Measurements from ENCODE around the gene NDUFS6.
"Not testable (repeated sequence)": the region's sequence is repeated elsewhere in the genome, so short reads cannot be mapped to it uniquely, and the experiment has no call there.

Gene NDUFS6

GRCh38 chr5:1799110-1799601 lies 2.1 kb upstream of the NDUFS6 start:
- no peak for DNase-seq

DNA sequence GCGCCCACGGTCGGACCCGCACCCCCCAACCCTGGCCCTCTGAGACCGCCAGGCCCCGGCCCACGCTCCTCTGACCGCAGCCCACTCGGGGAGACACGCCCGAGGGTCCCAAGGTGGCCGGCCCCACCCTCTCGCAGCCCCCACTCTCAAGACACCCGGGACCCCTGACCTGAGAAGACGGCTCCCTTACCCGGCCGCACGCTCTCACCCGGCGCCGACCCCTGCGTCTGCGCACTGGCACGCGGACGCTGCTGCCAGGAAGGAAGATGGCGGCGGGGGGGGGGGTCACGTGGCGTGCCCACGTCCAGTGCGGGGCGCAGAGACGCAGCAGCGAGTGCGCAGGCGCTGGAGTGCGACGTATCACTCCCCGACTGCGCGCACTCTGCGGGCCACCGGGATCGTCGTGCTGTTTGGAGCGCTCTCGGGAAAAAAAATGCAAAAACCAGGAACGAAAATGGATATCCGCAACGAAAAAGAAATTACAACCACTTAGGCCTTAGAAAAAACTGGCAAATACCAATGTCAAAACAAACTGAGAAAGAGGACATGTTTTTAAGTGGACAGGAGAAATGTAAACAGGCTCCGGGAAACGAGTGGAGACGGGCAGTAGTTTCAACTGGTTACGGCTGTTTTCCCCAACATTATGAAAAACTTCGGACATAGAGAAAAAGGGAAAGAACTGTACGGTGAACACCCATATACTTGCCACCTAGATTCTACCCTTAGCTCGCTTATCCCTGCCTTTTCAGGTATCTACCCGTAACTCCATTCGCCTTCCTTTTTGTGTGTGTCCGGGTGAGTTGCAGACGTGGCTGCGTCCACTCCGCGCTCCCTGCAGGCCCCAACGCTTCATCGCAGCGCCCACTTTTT lies 1.4 kb upstream of the NDUFS6 start, which contains the start of gene MRPL36:
Gene MRPL36 (minus strand): TSS at position 236 of the 870 bp plus-strand sequence. CDS start 902 bp downstream, outside the sequence.
- peak; percentile 87 to 89 for DNase-seq

DNA sequence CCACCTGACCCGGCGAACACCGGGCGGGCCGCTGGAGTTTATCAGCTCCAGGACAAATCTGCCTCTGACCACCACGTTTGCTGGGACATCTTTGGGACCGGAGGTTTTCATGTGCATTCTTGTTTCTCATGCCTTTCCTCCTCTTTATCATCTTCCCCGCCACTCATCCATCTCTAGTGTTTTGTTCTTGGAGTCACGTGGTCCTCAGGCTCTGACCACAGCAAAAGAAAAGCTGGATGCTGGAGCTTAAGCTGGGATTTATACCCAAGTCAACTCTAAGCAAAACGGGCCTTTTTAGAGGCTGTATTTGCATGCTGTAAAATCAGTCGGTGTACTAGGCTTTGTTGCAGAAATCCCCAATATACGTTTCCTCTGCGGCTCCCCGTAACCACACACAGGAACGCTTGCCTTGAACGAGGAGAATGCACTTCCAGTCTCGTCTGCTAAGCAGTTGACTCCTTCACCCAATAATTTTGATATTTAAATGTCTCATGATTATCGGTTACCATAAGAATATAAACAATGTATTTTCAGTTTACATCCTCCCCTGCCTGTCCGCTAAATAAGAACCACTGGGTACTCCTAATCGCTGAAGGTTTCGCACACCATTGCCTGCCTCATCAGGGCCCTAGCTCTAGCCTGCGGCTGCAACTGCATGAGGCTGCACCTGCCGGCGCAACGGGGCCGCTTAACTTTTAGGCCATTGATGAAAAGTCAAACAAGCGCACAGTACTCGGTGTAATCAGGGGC lies 560 bp upstream of the NDUFS6 start:
- no peak for DNase-seq

GRCh38 chr5:1801967-1802295 lies 724 bp downstream of the NDUFS6 start:
- no peak for DNase-seq

DNA sequence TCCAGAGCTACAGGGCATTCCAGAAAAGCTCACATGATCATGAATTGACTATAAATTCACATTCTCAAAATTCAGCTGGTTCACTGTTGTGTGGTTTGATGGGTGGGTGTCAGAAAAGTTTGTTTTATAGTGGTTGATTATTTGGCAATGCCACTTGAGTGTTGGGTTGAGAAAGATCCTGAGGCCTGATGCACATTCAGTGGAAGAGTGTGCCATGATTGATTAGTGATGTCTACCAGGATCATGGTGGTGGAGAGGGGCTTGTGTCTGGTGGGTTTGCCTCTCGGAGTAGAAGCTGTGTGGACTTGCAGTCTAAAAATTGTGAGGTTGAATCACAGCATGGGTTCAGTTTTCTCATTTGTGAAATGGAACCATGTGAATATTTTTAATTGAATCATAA lies 2.0 kb downstream of the NDUFS6 start:
- DNase-seq = no peak

DNA sequence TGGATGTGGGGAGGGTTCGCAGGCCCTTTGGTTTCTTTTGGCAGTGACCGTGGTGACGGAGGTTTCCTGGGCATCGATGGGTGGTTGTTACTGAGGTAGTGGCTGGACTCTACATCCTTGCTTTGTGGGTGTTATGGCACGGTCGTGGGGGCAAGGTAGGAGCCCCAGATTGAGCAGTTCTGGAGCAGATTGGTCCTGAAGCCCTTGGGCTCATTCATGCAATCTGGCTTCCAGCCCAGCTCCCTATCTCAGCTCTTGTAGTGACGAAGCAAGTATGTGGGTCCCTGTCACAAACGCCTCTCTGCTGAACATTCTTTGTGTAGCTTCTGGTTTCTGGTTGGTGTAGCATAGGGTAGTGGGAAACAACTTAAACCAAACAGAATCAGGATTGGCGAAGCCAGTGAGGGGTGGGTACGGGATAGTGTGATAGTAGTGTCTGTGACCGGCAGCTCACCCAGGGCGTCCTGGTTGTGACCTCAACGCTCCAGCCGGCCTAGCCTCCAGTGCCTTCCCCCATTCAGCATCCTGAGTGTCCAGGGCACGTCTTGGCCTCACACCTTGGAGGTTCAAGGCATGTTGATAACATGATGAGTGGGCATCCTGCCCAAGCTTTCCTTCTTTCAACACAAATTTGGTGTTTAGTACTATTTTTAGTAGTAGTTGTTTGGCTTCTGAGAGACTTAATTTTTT lies 2.9 kb downstream of the NDUFS6 start:
- no peak for DNase-seq

GRCh38 chr5:1805326-1805725 lies 4.1 kb downstream of the NDUFS6 start:
- DNase-seq = no peak

GRCh38 chr5:1805736-1806135 lies 4.5 kb downstream of the NDUFS6 start:
- DNase-seq = no peak

- DNase-seq = no peak
These were observed 5.0 kb downstream of the NDUFS6 start for GRCh38 chr5:1806199-1806598.

DNA sequence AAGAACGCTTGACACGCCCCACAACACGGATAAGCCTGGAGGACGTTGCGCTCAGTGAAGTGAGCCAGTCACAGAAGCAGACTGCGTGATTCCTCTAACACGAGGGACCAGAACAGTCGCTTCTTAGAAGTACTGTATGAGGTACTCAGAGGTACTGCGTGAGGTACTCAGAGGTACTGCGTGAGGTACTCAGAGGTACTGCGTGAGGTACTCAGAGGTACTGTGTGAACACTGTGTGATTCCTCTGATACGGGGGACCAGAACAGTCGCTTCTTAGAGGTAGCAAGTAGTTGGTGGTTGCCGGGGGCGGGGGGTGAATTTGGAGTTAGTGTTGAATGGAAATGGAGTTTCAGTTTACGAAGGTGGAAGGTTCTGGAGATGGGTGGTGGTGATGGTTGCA lies 5.8 kb downstream of the NDUFS6 start:
- DNase-seq = no peak

GRCh38 chr5:1807451-1808185 lies 6.4 kb downstream of the NDUFS6 start:
- no peak for DNase-seq

- no peak for DNase-seq
These were observed 7.2 kb downstream of the NDUFS6 start for GRCh38 chr5:1808439-1808838.

GRCh38 chr5:1809416-1810035 lies 8.3 kb downstream of the NDUFS6 start:
- DNase-seq = no peak

DNA sequence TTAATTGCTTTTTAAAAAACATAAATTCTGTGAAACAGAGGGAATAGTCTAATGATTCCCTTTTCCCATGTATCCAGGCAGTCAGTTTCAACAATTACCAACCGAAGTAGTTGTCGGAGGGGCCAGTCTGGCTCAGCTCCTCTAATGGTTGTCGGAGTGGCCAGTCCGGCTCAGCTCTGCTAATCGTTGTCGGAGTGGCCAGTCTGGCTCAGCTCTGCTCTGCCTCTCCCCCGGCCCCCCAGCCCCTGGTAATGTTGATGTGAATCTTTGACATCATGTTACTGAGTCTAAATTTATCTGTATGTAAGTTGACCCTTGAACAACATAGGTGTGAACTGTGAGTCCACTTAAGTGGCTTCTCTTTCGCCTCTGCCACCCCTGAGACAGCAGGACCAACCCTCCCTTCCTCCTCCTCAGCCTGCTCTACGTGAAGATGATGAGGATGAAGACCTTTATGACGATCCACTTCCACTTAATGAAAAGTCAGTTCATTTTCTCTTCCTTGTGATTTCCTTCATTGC lies 9.4 kb downstream of the NDUFS6 start:
- DNase-seq = no peak

DNA sequence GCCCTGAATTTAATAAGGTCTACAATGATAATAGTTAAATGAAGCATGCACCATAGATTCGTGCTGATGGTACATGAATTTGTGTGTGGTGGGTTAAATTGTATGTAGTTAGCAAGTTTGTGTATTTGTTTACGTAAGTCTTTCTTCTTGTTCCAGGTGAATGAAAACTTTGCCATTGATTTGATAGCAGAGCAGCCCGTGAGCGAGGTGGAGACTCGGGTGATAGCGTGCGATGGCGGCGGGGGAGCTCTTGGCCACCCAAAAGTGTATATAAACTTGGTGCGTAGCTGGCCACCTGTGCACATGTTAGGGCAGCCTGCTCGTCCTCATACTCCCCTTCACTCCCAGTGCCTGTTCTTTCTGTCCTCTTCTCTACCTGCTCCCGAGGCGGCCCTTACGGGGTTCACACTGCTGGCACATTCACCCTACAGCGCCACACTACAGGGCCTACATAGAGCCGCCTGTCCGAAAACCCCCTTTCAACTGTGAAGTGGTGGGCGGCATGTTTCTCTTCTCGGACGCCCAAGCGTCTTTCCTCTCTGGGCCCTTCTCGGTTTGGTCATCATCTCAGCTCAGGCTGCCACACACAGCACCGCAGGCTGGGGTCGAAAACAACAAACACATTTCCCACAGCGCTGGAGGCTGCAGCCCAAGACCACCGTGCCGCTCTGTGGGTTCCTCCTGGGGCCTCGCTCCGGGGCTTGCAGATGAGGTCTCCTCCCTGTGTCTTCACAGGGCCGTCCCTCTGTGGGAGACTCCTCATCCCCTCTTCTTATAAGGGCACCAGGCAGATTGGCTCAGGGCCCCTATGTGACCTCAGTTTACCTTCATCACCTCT lies 13.2 kb downstream of the NDUFS6 start:
- DNase-seq = no peak

GRCh38 chr5:1815071-1815786 lies 14.0 kb downstream of the NDUFS6 start:
- no peak for DNase-seq

- no peak for DNase-seq
These were observed 14.7 kb downstream of the NDUFS6 start for GRCh38 chr5:1815881-1816292.

DNA sequence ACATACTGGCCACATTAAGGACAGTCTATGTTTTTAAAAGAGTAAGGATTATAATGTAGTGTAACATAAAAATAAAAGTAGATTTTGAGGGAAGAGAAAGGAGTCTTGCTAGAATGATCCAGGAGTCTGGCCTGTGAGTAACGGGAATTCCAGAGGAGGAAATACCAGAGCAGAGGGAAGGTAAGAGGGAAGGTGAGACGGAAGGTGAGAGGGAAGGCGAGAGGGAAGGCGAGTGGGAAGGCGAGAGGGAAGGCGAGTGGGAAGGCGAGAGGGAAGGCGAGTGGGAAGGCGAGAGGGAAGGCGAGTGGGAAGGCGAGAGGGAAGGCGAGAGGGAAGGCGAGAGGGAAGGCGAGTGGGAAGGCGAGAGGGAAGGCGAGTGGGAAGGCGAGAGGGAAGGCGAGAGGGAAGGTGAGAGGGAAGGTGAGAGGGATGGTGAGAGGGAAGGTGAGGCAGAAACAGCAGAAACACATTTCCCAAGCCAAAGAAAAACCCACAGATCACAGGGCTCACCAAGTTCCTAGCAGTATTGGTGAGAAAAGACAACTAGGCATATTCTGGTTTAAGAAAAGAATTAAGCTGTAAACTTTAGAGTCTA lies 15.4 kb downstream of the NDUFS6 start:
- not testable (repeated sequence) for DNase-seq

- no peak for DNase-seq
These were observed 16.2 kb downstream of the NDUFS6 start for GRCh38 chr5:1817261-1818043.

Measured in stimulated activated CD4-positive, alpha-beta T cell treated with anti-CD3 and anti-CD28 coated beads, Interleukin-2, amount 100 ng/mL, for 48 hours (primary cell).